Spinal cord (tissue), 10 donors: ENCODE results near the gene ST3GAL2. TPM values are rescaled to one million over a fixed set of nuclear protein-coding genes. Genes with fewer than 3 reads are reported as not detected.
"Not testable (repeated sequence)": the region's sequence is repeated elsewhere in the genome, so short reads cannot be mapped to it uniquely, and the experiment has no call there.

Experiments used
- DNase-seq, 6 donors: peaks; one replicate each; pipeline versions ENCODE4 v3.0.0 to v3.0.0-alpha.2; 2013 to 2015; ENCODE audit warnings: low spot score in 6 of 6, low read depth in 4 of 6
- H3K27ac ChIP-seq: one replicate; pipeline ENCODE4 v1.5.1; 2013; ENCODE audit warnings: low read depth, low read length, control low read depth
- H3K27me3 ChIP-seq: one replicate; pipeline ENCODE4 v1.6.1; 2013; ENCODE audit warnings: low read length; ENCODE audit not compliant: control insufficient read depth, insufficient read depth
- H3K36me3 ChIP-seq: one replicate; pipeline ENCODE4 v1.6.1; 2013; ENCODE audit warnings: low read length; ENCODE audit not compliant: control insufficient read depth, insufficient read depth
- H3K4me1 ChIP-seq: one replicate; pipeline ENCODE4 v1.6.1; 2013; ENCODE audit warnings: low read length; ENCODE audit not compliant: control insufficient read depth, insufficient read depth
- H3K4me3 ChIP-seq: one replicate; pipeline ENCODE4 v1.5.1; 2013; ENCODE audit warnings: low read depth, low read length, control low read depth
- H3K9me3 ChIP-seq: one replicate; pipeline ENCODE4 v1.6.1; 2013; ENCODE audit warnings: low read length; ENCODE audit not compliant: control insufficient read depth, insufficient read depth
- WGBS: methylation state at CpG from one replicate; pipeline ENCODE4 v1.1.5; 2013; ENCODE audit warnings: missing lambda C conversion rate; ENCODE audit not compliant: insufficient coverage; 5-methylcytosine and 5-hydroxymethylcytosine counted together
- polyA plus RNA-seq, 2 donors: library from polyadenylated mRNA; unstranded; fragments of 120-200 nt; gene quantifications; one replicate each; pipeline ENCODE4 v1.2.1, GENCODE V29; 2013; ENCODE audit not compliant: insufficient read length in 2 of 2
- total RNA-seq, 2 donors: library from RNA; depleted of rRNA in 1 of 2; stranded (reverse); fragments of 120-200 nt in 1 of 2; fragments of >200 nt in 1 of 2; gene quantifications; one replicate each; pipeline versions ENCODE4 v1.2.3 to v1.2.4, GENCODE V29; 2013 to 2014
- donor health status: healthy.

Gene ST3GAL2
- total and polyA plus RNA-seq, 4 donors: 25.3 to 33.7 (median 29.9) TPM

DNA sequence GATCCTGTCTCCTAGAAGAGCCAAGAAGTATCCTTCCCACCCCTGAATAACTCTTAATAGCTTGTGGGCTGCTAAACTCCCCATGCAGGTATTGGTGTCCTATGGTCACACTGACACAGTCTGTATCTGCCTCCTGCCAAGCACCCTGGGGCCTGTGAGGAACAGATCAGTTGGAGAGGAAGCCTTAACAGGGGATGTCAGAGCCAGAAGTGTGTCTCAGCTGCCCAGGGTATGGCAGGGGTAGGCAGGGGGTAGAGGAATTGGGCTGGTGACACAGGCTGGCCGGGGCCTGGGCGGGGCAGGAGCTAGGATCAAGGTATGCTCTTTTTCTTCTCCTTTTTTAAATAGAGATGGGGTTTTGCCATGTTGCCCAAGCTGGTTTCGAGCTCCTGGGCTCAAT is 47.5 kb downstream of the ST3GAL2 start:
- DNase-seq: no peak
- WGBS: 100% methylated on average over 2 of the region's 3 CpGs
- H3K4me3 ChIP-seq: no peak overlapping the region
- H3K36me3 ChIP-seq: peaks cover 73% of the 10 kb centered on the region
- no peak overlapping the region for H3K27ac ChIP-seq
- no peaks in the 10 kb centered on the region for H3K27me3 ChIP-seq
- peaks cover 15% of the 10 kb centered on the region for H3K4me1 ChIP-seq
- H3K9me3 ChIP-seq: no peaks in the 10 kb centered on the region

DNA sequence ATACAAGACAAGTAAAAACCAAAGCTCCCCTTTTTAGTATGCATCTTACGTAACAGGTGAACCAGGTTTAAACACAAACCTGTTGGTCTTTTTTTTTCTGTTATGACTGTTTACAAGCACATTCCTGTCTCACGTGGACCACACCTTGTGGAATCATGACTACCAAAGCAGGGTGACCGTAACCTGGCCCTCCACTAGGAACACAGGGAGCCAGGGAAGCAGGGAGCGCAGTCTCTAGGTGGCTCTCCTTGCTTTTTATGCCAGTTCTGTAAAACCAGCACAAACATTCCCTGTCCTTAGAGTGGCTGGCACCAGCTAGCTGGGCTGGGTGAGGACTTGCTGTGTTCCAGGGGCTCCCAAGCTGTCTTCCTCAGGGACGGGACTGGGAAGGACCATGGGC is 48.1 kb downstream of the ST3GAL2 start:
- WGBS: 89% methylated on average over 4 of the region's 5 CpGs
- Histone ChIP-seq H3K4me3 (no peak overlapping the region), H3K36me3 (peaks cover 75% of the 10 kb centered on the region), H3K27me3 (no peaks in the 10 kb centered on the region), H3K9me3 (no peaks in the 10 kb centered on the region), H3K4me1 (peaks cover 15% of the 10 kb centered on the region), H3K27ac (no peak overlapping the region)
- DNase-seq: no peak

- H3K4me1 ChIP-seq: peaks cover 2% of the 10 kb centered on the region
- no peak overlapping the region for H3K27ac ChIP-seq
- peaks cover 63% of the 10 kb centered on the region for H3K36me3 ChIP-seq
- DNase-seq: no peak
- no peak overlapping the region for H3K4me3 ChIP-seq
- 94% methylated on average over 16 of the region's 19 CpGs for WGBS
- no peaks in the 10 kb centered on the region for H3K27me3 ChIP-seq
- H3K9me3 ChIP-seq: no peaks in the 10 kb centered on the region
These were observed 50.8 kb downstream of the ST3GAL2 start for GRCh38 chr16:70388006-70388680.

DNA sequence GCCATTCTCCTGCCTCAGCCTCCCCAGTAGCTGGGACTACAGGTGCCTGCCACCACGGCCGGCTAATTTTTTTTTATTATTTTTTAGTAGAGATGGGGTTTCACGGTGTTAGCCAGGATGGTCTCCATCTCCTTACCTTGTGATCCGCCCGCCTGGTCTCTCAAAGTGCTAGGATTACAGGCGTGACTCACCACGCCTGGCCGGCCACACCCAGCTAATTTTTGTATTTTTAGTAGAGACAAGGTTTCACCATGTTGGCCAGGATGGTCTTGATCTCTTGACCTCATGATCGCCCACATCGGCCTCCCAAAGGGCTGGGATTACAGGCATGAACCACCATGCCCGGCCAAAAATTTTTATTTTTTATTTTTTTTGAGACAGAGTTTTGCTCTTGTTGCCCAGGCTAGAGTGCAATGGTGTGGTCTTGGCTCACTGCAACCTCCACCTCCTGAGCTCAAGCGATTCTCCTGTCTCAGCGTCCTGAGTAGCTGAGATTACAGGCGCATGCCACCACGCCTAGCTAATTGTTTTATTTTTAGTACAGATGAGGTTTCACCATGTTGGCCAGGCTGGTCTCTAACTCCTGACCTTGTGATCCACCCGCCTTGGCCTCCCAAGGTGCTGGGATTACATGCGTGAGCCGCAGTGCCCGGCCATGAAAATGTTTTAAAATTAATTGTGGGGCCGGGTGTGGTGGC is 52.5 kb downstream of the ST3GAL2 start:
- DNase-seq, H3K9me3 ChIP-seq, H3K27me3 ChIP-seq, H3K4me1 ChIP-seq, H3K4me3 ChIP-seq, H3K27ac ChIP-seq: not testable (repeated sequence)
- peaks cover 60% of the 10 kb centered on the region for H3K36me3 ChIP-seq
- over 99% methylated on average over 13 of the region's 20 CpGs for WGBS

- WGBS: 96% methylated on average over 2 of the region's 6 CpGs
- peaks cover 49% of the 10 kb centered on the region for H3K36me3 ChIP-seq
- no peak for DNase-seq
- H3K4me3 ChIP-seq: no peak overlapping the region
- H3K9me3 ChIP-seq: no peaks in the 10 kb centered on the region
- H3K27me3 ChIP-seq: no peaks in the 10 kb centered on the region
- no peak overlapping the region for H3K27ac ChIP-seq
- peaks cover 35% of the 10 kb centered on the region for H3K4me1 ChIP-seq
These were observed 55.4 kb downstream of the ST3GAL2 start for GRCh38 chr16:70383421-70383960.

GRCh38 chr16:70381604-70382342 is 57.1 kb downstream of the ST3GAL2 start:
- peak overlapping the region; percentile 84 for H3K4me3 ChIP-seq
- H3K27me3 ChIP-seq: no peaks in the 10 kb centered on the region
- WGBS: 12% methylated on average over 39 of the region's 47 CpGs
- peak overlapping the region; percentile 78 for H3K27ac ChIP-seq
- peaks cover 49% of the 10 kb centered on the region for H3K36me3 ChIP-seq
- peaks cover 35% of the 10 kb centered on the region for H3K4me1 ChIP-seq
- no peak for DNase-seq
- no peaks in the 10 kb centered on the region for H3K9me3 ChIP-seq

DNA sequence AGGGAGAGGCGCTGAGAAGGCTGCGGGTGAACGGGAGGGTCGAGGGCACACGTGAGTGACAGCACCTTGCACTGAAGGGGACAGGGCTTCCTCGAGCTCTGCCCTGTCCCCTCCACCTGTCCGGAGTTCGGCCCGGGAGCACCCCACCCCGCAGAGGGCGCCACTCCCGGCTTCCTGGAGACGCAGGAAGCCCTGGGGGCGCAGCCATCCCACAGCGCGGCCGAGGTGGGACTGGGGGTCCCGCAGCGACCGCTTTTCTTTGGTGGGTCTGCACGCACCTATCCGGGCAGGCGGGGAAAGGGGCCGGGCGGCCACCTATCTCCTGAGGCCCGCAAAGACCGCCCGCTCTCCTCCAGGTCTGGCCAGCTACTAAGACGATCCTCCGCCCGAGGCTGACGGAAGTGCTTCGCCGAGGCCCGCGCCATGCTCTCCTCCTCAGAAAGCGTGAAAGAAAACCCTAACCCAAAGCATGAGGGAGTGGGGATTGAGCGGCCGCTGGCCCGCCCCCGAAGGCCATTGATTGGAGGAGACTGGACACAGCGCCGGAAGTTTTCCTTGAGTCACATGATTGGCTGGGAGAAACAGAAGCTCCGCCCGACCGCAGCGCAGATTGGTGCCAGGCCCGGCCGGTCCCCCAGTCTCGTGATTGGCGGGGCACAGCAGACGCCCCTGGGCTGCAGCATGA is 57.8 kb downstream of the ST3GAL2 start:
- DNase-seq: peak; percentile 89 to 99 (median 96)
- 0% methylated on average over 52 of the region's 52 CpGs for WGBS
- no peaks in the 10 kb centered on the region for H3K9me3 ChIP-seq
- H3K36me3 ChIP-seq: peaks cover 53% of the 10 kb centered on the region
- no peaks in the 10 kb centered on the region for H3K27me3 ChIP-seq
- H3K4me1 ChIP-seq: peaks cover 35% of the 10 kb centered on the region
- peak overlapping the region; percentile 84 for H3K4me3 ChIP-seq
- H3K27ac ChIP-seq: peak overlapping the region; percentile 87

DNA sequence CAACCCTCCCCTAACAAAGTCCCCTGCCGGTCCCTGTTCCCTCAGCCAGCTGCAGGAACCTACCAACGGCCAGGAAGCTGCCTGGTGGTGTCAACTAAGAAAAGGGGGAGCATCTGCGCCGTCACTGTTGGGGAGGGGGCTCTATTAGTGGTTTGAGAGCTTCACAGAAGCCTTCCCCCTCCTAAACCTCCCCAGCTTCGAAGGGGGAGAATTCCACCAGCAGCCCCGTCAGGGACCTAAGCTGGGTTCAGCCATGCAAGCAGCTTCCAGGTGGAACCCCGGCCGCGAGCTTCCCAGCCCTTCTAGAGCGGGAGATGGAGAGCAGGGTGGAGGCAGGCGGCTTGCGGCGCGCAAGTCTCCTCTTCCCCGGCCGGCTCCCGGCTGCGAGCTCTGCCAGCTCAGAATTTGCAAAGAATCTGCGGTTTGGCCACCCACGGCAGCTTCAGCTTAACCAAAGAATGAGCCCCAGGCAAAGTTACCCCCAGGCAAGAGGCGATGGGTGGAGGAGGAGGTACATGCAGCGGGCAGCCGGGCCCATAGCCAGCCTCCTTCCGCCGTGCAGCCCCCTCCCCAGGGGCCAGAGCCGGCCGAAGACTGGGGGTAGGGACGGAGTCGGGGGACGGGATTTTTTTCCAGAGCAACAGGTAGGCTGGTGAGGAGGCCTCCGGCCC is 58.5 kb downstream of the ST3GAL2 start:
- peaks cover 39% of the 10 kb centered on the region for H3K4me1 ChIP-seq
- DNase-seq: peak in 3 of 6 donors; percentile 23 to 73 (median 67)
- H3K4me3 ChIP-seq: peak overlapping the region; percentile 84
- H3K36me3 ChIP-seq: peaks cover 53% of the 10 kb centered on the region
- H3K27me3 ChIP-seq: no peaks in the 10 kb centered on the region
- H3K27ac ChIP-seq: peak overlapping the region; percentile 87
- H3K9me3 ChIP-seq: no peaks in the 10 kb centered on the region
- WGBS: 1% methylated on average over 25 of the region's 31 CpGs
